H9 (cell line): ENCODE measurements around the gene GHR. TPM values are rescaled to one million over a fixed set of nuclear protein-coding genes. Genes with fewer than 3 reads are reported as not detected.

Source experiments
- DNase-seq: peaks from one replicate; pipeline ENCODE4 v3.0.0-alpha.2; 2017
- H2AFZ ChIP-seq: one replicate; pipeline ENCODE4 v1.6.1; 2013; ENCODE audit warnings: mild to moderate bottlenecking, low read length, control low read depth, moderate library complexity
- H2AK5ac ChIP-seq: 2 replicates; pipeline ENCODE4 v1.6.1; 2013; ENCODE audit warnings: low read length, control low read depth, mixed read lengths; ENCODE audit not compliant: insufficient read length
- H2BK120ac ChIP-seq: one replicate; pipeline ENCODE4 v1.6.1; 2013; ENCODE audit warnings: low read depth, mild to moderate bottlenecking, low read length, control low read depth, inconsistent platforms; ENCODE audit not compliant: poor library complexity, severe bottlenecking
- H2BK12ac ChIP-seq: 2 replicates; pipeline ENCODE4 v1.6.1; 2013; ENCODE audit warnings: low read length, control low read depth, mixed read lengths, low read depth; ENCODE audit not compliant: insufficient read length
- H2BK15ac ChIP-seq: 2 replicates; pipeline ENCODE4 v1.6.1; 2013; ENCODE audit warnings: low read depth, low read length, control low read depth
- H2BK20ac ChIP-seq: one replicate; pipeline ENCODE4 v1.6.1; 2013; ENCODE audit warnings: low read depth, mild to moderate bottlenecking, low read length, control low read depth, inconsistent platforms; ENCODE audit not compliant: poor library complexity, severe bottlenecking
- H2BK5ac ChIP-seq: 2 replicates; pipeline ENCODE4 v1.6.1; 2013; ENCODE audit warnings: low read length, control low read depth, mixed read lengths; ENCODE audit not compliant: insufficient read length
- H3K14ac ChIP-seq: 2 replicates; pipeline ENCODE4 v1.6.1; 2013; ENCODE audit warnings: low read length, control low read depth; ENCODE audit not compliant: insufficient read depth
- H3K18ac ChIP-seq: 2 replicates; pipeline ENCODE4 v1.6.1; 2013; ENCODE audit warnings: low read depth, mild to moderate bottlenecking, mixed read lengths, low read length, control low read depth; ENCODE audit not compliant: insufficient read length
- H3K23ac ChIP-seq: 2 replicates; pipeline ENCODE4 v1.6.1; 2013; ENCODE audit warnings: low read length, control low read depth, mixed read lengths, low read depth; ENCODE audit not compliant: insufficient read length
- H3K23me2 ChIP-seq: 2 replicates; pipeline ENCODE4 v1.6.1; 2013; ENCODE audit warnings: low read depth, mild to moderate bottlenecking, mixed read lengths, low read length, control low read depth; ENCODE audit not compliant: insufficient read length, poor library complexity, severe bottlenecking
- H3K27ac ChIP-seq: 2 replicates; pipeline ENCODE4 v1.5.1; 2013; ENCODE audit warnings: low read length, control low read depth, mixed read lengths, low read depth; ENCODE audit not compliant: insufficient read length
- H3K27me3 ChIP-seq: 2 replicates; pipeline ENCODE4 v1.6.1; 2013; ENCODE audit warnings: low read length, control low read depth, inconsistent platforms; ENCODE audit not compliant: insufficient read depth
- H3K4ac ChIP-seq: 2 replicates; pipeline ENCODE4 v1.6.1; 2013; ENCODE audit warnings: low read depth, mild to moderate bottlenecking, control low read depth, inconsistent platforms, low read length, moderate library complexity
- H3K4me1 ChIP-seq: 2 replicates; pipeline ENCODE4 v1.6.1; 2013; ENCODE audit warnings: low read length, control low read depth, inconsistent platforms; ENCODE audit not compliant: insufficient read depth
- H3K4me2 ChIP-seq: 2 replicates; pipeline ENCODE4 v1.6.1; 2013; ENCODE audit warnings: low read length, control low read depth, mixed read lengths; ENCODE audit not compliant: insufficient read length, insufficient read depth
- H3K56ac ChIP-seq: 2 replicates; pipeline ENCODE4 v1.6.1; 2013; ENCODE audit warnings: low read depth, mild to moderate bottlenecking, mixed read lengths, low read length, control low read depth; ENCODE audit not compliant: insufficient read length
- H3K79me1 ChIP-seq: 2 replicates; pipeline ENCODE4 v1.6.1; 2013; ENCODE audit warnings: low read depth, mild to moderate bottlenecking, moderate library complexity, low read length, control low read depth, inconsistent platforms; ENCODE audit not compliant: insufficient read depth, poor library complexity, severe bottlenecking
- H3K79me2 ChIP-seq: 2 replicates; pipeline ENCODE4 v1.6.1; 2013; ENCODE audit warnings: low read length, control low read depth, inconsistent platforms; ENCODE audit not compliant: insufficient read depth
- H3K9ac ChIP-seq: 2 replicates; pipeline ENCODE4 v1.6.1; 2013; ENCODE audit warnings: low read length, control low read depth, mixed read lengths; ENCODE audit not compliant: insufficient read length; ENCODE audit errors: extremely low read depth
- H3K9me3 ChIP-seq: one replicate; pipeline ENCODE4 v1.6.1; 2013; ENCODE audit warnings: low read depth, low read length, inconsistent platforms; ENCODE audit not compliant: control insufficient read depth
- H3T11ph ChIP-seq: one replicate; pipeline ENCODE4 v1.6.1; 2013; ENCODE audit warnings: mild to moderate bottlenecking, low read length, control low read depth, inconsistent platforms
- H4K20me1 ChIP-seq: one replicate; pipeline ENCODE4 v1.6.1; 2013; ENCODE audit not compliant: control insufficient read depth, insufficient read length, insufficient read depth
- H4K5ac ChIP-seq: 2 replicates; pipeline ENCODE4 v1.6.1; 2013; ENCODE audit warnings: low read depth, mild to moderate bottlenecking, mixed read lengths, low read length, control low read depth; ENCODE audit not compliant: insufficient read length
- H4K8ac ChIP-seq: replicated peaks from 2 replicates; pipeline ENCODE4 v1.6.1; 2013; ENCODE audit warnings: low read length, control low read depth, mixed read lengths, low read depth; ENCODE audit not compliant: insufficient read length
- H4K91ac ChIP-seq: 2 replicates; pipeline ENCODE4 v1.6.1; 2013; ENCODE audit warnings: low read depth, mild to moderate bottlenecking, moderate library complexity, mixed read lengths, low read length, control low read depth; ENCODE audit not compliant: insufficient read length
- H3K27ac Mint-ChIP-seq, 3 experiments: 2 replicates in 2 of 3; 3 replicates in 1 of 3; pipeline ENCODE4 v1.8.0; 2020 to 2021; ENCODE audit warnings: mixed read lengths in 3 of 3, mild to moderate bottlenecking in 1 of 3, moderate library complexity in 1 of 3
- H3K27me3 Mint-ChIP-seq: 2 replicates; pipeline ENCODE4 v1.8.0; 2021; ENCODE audit warnings: low read depth, mild to moderate bottlenecking, moderate library complexity, mixed read lengths
- H3K36me3 Mint-ChIP-seq, 3 experiments: 2 replicates in 2 of 3; 3 replicates in 1 of 3; pipeline ENCODE4 v1.8.0; 2020 to 2021; ENCODE audit warnings: low read depth in 3 of 3, mixed read lengths in 3 of 3; ENCODE audit not compliant: insufficient read depth in 1 of 3
- H3K4me1 Mint-ChIP-seq, 2 experiments: 2 replicates each; pipeline ENCODE4 v1.8.0; 2020; ENCODE audit warnings: mixed read lengths in 2 of 2
- H3K4me3 Mint-ChIP-seq, 2 experiments: 2 replicates in 1 of 2; 3 replicates in 1 of 2; pipeline ENCODE4 v1.8.0; 2020 to 2021; ENCODE audit warnings: mild to moderate bottlenecking in 2 of 2, mixed read lengths in 2 of 2, moderate library complexity in 1 of 2
- H3K9me3 Mint-ChIP-seq, 2 experiments: 2 replicates in 1 of 2; 3 replicates in 1 of 2; pipeline ENCODE4 v1.8.0; 2020; ENCODE audit warnings: mild to moderate bottlenecking in 2 of 2, mixed read lengths in 2 of 2, moderate library complexity in 1 of 2
- WGBS: extraction: QIAGEN DNeasy Blood & Tissue Kit; methylation state at CpG from one replicate; pipeline ENCODE4 v1.1.7; 2013; ENCODE audit warnings: missing lambda C conversion rate, low lambda C conversion rate, mixed read lengths; ENCODE audit not compliant: insufficient read length; ENCODE audit errors: extremely low coverage; 5-methylcytosine and 5-hydroxymethylcytosine counted together
- total RNA-seq: library from RNA; stranded (reverse); gene quantifications from 2 replicates; pipeline ENCODE4 v1.2.1, GENCODE V29; 2021
- TF ChIP-seq, protein P1 (sequence below): fragments of 200-600 bp; sonication (generic); conservative IDR thresholded peaks from 3 replicates; pipeline ENCODE4 v1.8.0; 2021; ENCODE audit warnings: antibody characterized with exemption, mild to moderate bottlenecking

The GHR gene
- total RNA-seq, 1 experiment from 2014 or later, result 0.20 TPM

DNA sequence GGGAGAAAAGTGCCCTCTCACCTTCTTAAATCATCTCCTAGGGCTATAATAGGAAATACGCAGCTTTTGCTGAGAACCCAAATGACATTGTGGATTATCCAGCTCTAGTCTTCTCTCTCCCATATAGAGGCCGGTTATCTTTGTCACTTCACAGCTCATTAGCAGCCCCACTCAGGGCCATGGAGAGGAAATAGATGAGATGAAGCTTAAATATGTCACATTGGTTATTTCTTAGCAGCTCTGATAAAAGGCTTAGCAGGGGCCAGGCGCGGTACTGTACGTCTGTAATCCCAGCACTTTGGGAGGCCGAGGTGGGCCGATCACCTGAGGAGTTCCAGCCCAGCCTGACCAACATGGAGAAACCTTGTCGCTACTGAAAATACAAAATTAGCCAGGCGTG, 90.0 kb downstream of the GHR start:
- H3K4ac ChIP-seq, result no peak overlapping the region
- H2BK5ac ChIP-seq, result no peak overlapping the region
- TF ChIP-seq, protein P1, sequence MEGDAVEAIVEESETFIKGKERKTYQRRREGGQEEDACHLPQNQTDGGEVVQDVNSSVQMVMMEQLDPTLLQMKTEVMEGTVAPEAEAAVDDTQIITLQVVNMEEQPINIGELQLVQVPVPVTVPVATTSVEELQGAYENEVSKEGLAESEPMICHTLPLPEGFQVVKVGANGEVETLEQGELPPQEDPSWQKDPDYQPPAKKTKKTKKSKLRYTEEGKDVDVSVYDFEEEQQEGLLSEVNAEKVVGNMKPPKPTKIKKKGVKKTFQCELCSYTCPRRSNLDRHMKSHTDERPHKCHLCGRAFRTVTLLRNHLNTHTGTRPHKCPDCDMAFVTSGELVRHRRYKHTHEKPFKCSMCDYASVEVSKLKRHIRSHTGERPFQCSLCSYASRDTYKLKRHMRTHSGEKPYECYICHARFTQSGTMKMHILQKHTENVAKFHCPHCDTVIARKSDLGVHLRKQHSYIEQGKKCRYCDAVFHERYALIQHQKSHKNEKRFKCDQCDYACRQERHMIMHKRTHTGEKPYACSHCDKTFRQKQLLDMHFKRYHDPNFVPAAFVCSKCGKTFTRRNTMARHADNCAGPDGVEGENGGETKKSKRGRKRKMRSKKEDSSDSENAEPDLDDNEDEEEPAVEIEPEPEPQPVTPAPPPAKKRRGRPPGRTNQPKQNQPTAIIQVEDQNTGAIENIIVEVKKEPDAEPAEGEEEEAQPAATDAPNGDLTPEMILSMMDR, result no peak
- no peaks in the 10 kb centered on the region for H3K27me3 Mint-ChIP-seq
- H3K9me3 Mint-ChIP-seq, result no peaks in the 10 kb centered on the region
- H3K79me1 ChIP-seq, result no peaks in the 10 kb centered on the region
- H4K8ac ChIP-seq, result no peak overlapping the region
- H3K36me3 Mint-ChIP-seq, result no peaks in the 10 kb centered on the region
- no peak overlapping the region for H3K4me2 ChIP-seq
- no peak overlapping the region for H2AK5ac ChIP-seq
- no peak overlapping the region for H3K4me3 Mint-ChIP-seq
- no peak for DNase-seq
- no peak overlapping the region for H4K91ac ChIP-seq
- H3K9me3 ChIP-seq, result no peaks in the 10 kb centered on the region
- no peak overlapping the region for H3K27ac ChIP-seq
- H3K9ac ChIP-seq, result no peak overlapping the region
- H3K27ac Mint-ChIP-seq, result no peak overlapping the region
- no peak overlapping the region for H3K56ac ChIP-seq
- no peak overlapping the region for H3K18ac ChIP-seq
- H4K20me1 ChIP-seq, result no peaks in the 10 kb centered on the region
- no peak overlapping the region for H2BK120ac ChIP-seq
- H2BK20ac ChIP-seq, result no peak overlapping the region
- H3K79me2 ChIP-seq, result no peaks in the 10 kb centered on the region
- no peak overlapping the region for H4K5ac ChIP-seq
- no CpG with 5 or more reads among the region's 9 CpGs for WGBS
- H2AFZ ChIP-seq, result no peak overlapping the region
- H3K4me1 ChIP-seq, result no peaks in the 10 kb centered on the region
- no peaks in the 10 kb centered on the region for H3K27me3 ChIP-seq
- H3T11ph ChIP-seq, result no peak overlapping the region
- peaks cover under 1 to 17% of the 10 kb centered on the region in 2 experiments; a peak in 3 of 4 replicates for H3K4me1 Mint-ChIP-seq
- no peak overlapping the region for H3K14ac ChIP-seq
- H2BK12ac ChIP-seq, result no peak overlapping the region
- no peak overlapping the region for H3K23ac ChIP-seq
- no peak overlapping the region for H2BK15ac ChIP-seq
- no peaks in the 10 kb centered on the region for H3K23me2 ChIP-seq
